H1 (cell line): ENCODE results near the gene ZNF77. TPM values are rescaled to one million over a fixed set of nuclear protein-coding genes. Genes with fewer than 3 reads are reported as not detected.

Experiments
- HDAC6 ChIP-seq: IDR thresholded peaks from one replicate; pipeline ENCODE4 v1.7.1; 2012; ENCODE audit warnings: low read depth, mild to moderate bottlenecking, inconsistent platforms, low read length, moderate library complexity
- RBBP5 ChIP-seq: IDR thresholded peaks from 2 replicates; pipeline ENCODE4 v1.7.1; 2012; ENCODE audit warnings: low read depth, mild to moderate bottlenecking, inconsistent platforms, low read length, moderate library complexity, borderline replicate concordance
- RXRA ChIP-seq: IDR thresholded peaks from 2 replicates; pipeline ENCODE4 v1.6.1; 2011; ENCODE audit warnings: low read depth, mild to moderate bottlenecking, low read length, moderate library complexity; ENCODE audit not compliant: insufficient read depth
- SIRT6 ChIP-seq: IDR thresholded peaks from one replicate; pipeline ENCODE4 v1.7.1; 2012; ENCODE audit warnings: low read length, inconsistent platforms
- polyA plus RNA-seq, 7 experiments: library from polyadenylated mRNA; depleted of rRNA in 3 of 7; stranded (reverse) in 5 of 7; unstranded in 2 of 7; fragments of >200 nt in 5 of 7; fragments of 200-250 nt in 2 of 7; gene quantifications; 1 replicate in 5 of 7; 2 replicates in 1 of 7; 4 replicates in 1 of 7; pipeline versions ENCODE4 v1.2.1 to v1.2.3, GENCODE V29; 2011 to 2013; ENCODE audit warnings: missing spikeins in 2 of 7, mixed read lengths in 2 of 7
- total RNA-seq: library from RNA; stranded (reverse); fragmentation: NEBNext Ultra II Directional; extraction: Animal tissue kit (Norgen Biotek cat#: 25700); gene quantifications from 2 replicates; pipeline ENCODE4 v1.2.1, GENCODE V29; 2021
- TF ChIP-seq, protein P1 (sequence below): IDR thresholded peaks from 2 replicates; pipeline ENCODE4 v1.6.1; 2012; ENCODE audit warnings: inconsistent platforms

Gene ZNF77
- total and polyA plus RNA-seq, 2 of the 8 experiments (the other 6 are each of a cell fraction or from before 2014, with no cell fraction given) = 2.9 to 4.7 TPM

DNA sequence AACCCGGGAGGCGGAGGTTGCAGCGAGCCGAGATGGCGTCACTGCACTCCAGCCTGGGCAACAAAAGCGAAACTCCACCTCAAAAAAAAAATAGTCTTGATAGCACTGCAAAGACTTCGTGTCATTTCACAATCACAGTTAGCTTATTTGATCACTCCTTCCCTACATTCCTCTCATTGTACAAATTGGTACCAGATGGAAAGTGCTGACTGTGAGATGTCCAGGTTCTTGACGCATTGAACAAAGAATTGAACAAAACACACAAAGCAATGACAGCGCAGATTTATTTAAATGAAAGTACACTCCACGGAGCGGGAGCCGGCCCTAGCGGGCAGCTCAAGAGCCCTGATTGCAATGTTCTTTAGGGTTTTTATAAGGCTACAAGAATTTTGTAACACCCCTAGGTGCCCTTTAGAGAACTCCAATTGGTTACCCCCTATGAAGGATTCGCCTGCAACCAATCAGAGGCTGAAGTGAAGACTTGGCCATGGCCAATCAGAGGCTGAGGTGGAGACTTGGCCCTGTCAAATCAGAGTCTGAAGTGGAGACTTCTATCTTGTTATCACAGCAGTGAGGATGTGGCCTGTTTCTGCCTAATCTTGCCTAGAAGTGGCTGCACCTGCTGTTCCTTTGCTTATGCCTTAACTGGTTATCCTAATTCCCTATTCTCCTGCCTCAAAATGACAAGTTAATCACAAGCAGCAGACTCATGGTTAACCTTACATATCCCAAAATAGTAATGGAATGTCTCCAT is 60.9 kb downstream of the ZNF77 start (continued):
- TF ChIP-seq SIRT6 (no peak), RBBP5 (no peak), HDAC6 (no peak), RXRA (no peak)
- TF ChIP-seq, protein P1, sequence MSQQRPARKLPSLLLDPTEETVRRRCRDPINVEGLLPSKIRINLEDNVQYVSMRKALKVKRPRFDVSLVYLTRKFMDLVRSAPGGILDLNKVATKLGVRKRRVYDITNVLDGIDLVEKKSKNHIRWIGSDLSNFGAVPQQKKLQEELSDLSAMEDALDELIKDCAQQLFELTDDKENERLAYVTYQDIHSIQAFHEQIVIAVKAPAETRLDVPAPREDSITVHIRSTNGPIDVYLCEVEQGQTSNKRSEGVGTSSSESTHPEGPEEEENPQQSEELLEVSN = no peak

Other genes starting within 250 kb of the ZNF77 start
- 7.0 and 7.8 TPM in 2 replicates for gene GNG7, start 242.3 kb downstream of the ZNF77 start, total RNA-seq
- 2.8 and 5.6 TPM in 2 replicates for gene GNG7, start 242.3 kb downstream of the ZNF77 start, polyA plus RNA-seq (2011; rRNA removed)
- 21.3 and 22.3 TPM in 2 replicates for gene DIRAS1, start 223.6 kb downstream of the ZNF77 start, total RNA-seq
- 20.2 and 20.8 TPM in 2 replicates for gene DIRAS1, start 223.6 kb downstream of the ZNF77 start, polyA plus RNA-seq (2011; rRNA removed)
- gene SLC39A3, start 205.0 kb downstream of the ZNF77 start, total RNA-seq = 33.0 and 35.8 TPM in 2 replicates
- 52.9 and 78.1 TPM in 2 replicates for gene SLC39A3, start 205.0 kb downstream of the ZNF77 start, polyA plus RNA-seq (2011; rRNA removed)
- gene SGTA, start 161.7 kb downstream of the ZNF77 start, total RNA-seq = 86.8 and 89.0 TPM in 2 replicates
- gene SGTA, start 161.7 kb downstream of the ZNF77 start, polyA plus RNA-seq (2011; rRNA removed) = 130 and 201 TPM in 2 replicates
- 159 and 170 TPM in 2 replicates for gene THOP1, start 159.5 kb downstream of the ZNF77 start, total RNA-seq
- 136 and 181 TPM in 2 replicates for gene THOP1, start 159.5 kb downstream of the ZNF77 start, polyA plus RNA-seq (2011; rRNA removed)
- 3.9 and 5.7 TPM in 2 replicates for gene ZNF554, start 125.1 kb downstream of the ZNF77 start, total RNA-seq
- gene ZNF554, start 125.1 kb downstream of the ZNF77 start, polyA plus RNA-seq (2011; rRNA removed) = 1.8 and 1.9 TPM in 2 replicates
- 5.4 and 5.7 TPM in 2 replicates for gene ZNF555, start 103.5 kb downstream of the ZNF77 start, total RNA-seq
- 1.1 and 1.6 TPM in 2 replicates for gene ZNF555, start 103.5 kb downstream of the ZNF77 start, polyA plus RNA-seq (2011; rRNA removed)
- not detected in 2 replicates for gene ZNF556, start 77.6 kb downstream of the ZNF77 start, total RNA-seq
- not detected in 2 replicates for gene ZNF556, start 77.6 kb downstream of the ZNF77 start, polyA plus RNA-seq (2011; rRNA removed)
- 8.9 and 9.4 TPM in 2 replicates for gene ZNF57, start 44.0 kb downstream of the ZNF77 start, total RNA-seq
- gene ZNF57, start 44.0 kb downstream of the ZNF77 start, polyA plus RNA-seq (2011; rRNA removed) = 3.5 and 4.9 TPM in 2 replicates
- gene TLE6, start 32.6 kb upstream of the ZNF77 start, total RNA-seq = 1.8 and 2.5 TPM in 2 replicates
- 2.9 and 3.4 TPM in 2 replicates for gene TLE6, start 32.6 kb upstream of the ZNF77 start, polyA plus RNA-seq (2011; rRNA removed)
- gene TLE2, start 84.3 kb upstream of the ZNF77 start, total RNA-seq = 11.5 and 12.5 TPM in 2 replicates
- gene TLE2, start 84.3 kb upstream of the ZNF77 start, polyA plus RNA-seq (2011; rRNA removed) = 8.0 and 12.7 TPM in 2 replicates
- gene TLE5, start 117.5 kb upstream of the ZNF77 start, total RNA-seq = 187 and 197 TPM in 2 replicates
- gene TLE5, start 117.5 kb upstream of the ZNF77 start, polyA plus RNA-seq (2011; rRNA removed) = 285 and 392 TPM in 2 replicates
- 19.9 and 21.1 TPM in 2 replicates for gene GNA11, start 149.4 kb upstream of the ZNF77 start, total RNA-seq
- gene GNA11, start 149.4 kb upstream of the ZNF77 start, polyA plus RNA-seq (2011; rRNA removed) = 6.2 and 13.6 TPM in 2 replicates
- 0.25 and 0.26 TPM in 2 replicates for gene GNA15, start 191.1 kb upstream of the ZNF77 start, total RNA-seq
- 0.36 and 0.45 TPM in 2 replicates for gene GNA15, start 191.1 kb upstream of the ZNF77 start, polyA plus RNA-seq (2011; rRNA removed)
- not detected in 2 replicates for gene S1PR4, start 233.8 kb upstream of the ZNF77 start, total RNA-seq
- gene S1PR4, start 233.8 kb upstream of the ZNF77 start, polyA plus RNA-seq (2011; rRNA removed) = 0.05 TPM in 1 of 2 replicates, not detected in the other
- 103 and 105 TPM in 2 replicates for gene NCLN, start 241.0 kb upstream of the ZNF77 start, total RNA-seq
- 89.2 and 119 TPM in 2 replicates for gene NCLN, start 241.0 kb upstream of the ZNF77 start, polyA plus RNA-seq (2011; rRNA removed)